Bronchial epithelial cell (primary cell): ENCODE results near the gene TPX2. TPM values are rescaled to one million over a fixed set of nuclear protein-coding genes. Genes with fewer than 3 reads are reported as not detected.

Experiments
- DNase-seq: peaks from one replicate; pipeline ENCODE4 v3.0.0-alpha.2; 2010; ENCODE audit warnings: low read depth
- FAIRE-seq: peaks from 2 replicates; lab custom pipeline; 2011; peaks lifted over from hg19 to GRCh38; lab: Jason Lieb, UNC
- H3K27me3 ChIP-seq: 2 replicates; pipeline ENCODE4 v1.5.1; 2011; ENCODE audit warnings: low read length; ENCODE audit not compliant: control insufficient read depth, insufficient read depth
- H3K36me3 ChIP-seq: 2 replicates; pipeline ENCODE4 v1.5.1; 2011; ENCODE audit warnings: low read length; ENCODE audit not compliant: control insufficient read depth, insufficient read depth
- H3K4me3 ChIP-seq: 2 replicates; pipeline ENCODE4 v1.5.1; 2011; ENCODE audit warnings: mild to moderate bottlenecking, low read depth, low read length, control low read depth
- CTCF ChIP-seq: IDR thresholded peaks from 2 replicates; pipeline ENCODE4 v1.5.1; 2011; ENCODE audit warnings: mild to moderate bottlenecking, moderate library complexity, low read length, control low read depth, inconsistent platforms; ENCODE audit not compliant: insufficient read depth, severe bottlenecking
- total RNA-seq: library from RNA; depleted of rRNA; stranded (reverse); fragments of >200 nt; gene quantifications from 2 replicates; pipeline ENCODE4 v1.2.1, GENCODE V29; 2014

Gene TPX2
- total RNA-seq, result 1.3 and 1.8 TPM in 2 replicates

GRCh38 chr20:31738729-31739549 lies at the start of gene TPX2:
Gene TPX2, plus strand, starts transcription at chr20:31739290. Its CDS starts 18,187 bp downstream, at chr20:31757477.
- Histone ChIP-seq H3K36me3 (no peaks in the 10 kb centered on the region), H3K4me3 (peak within 1 kb of the TSS; percentile 70), H3K27me3 (no peaks in the 10 kb centered on the region)
- FAIRE-seq (no peak), DNase-seq (peak; percentile 95)
- TF ChIP-seq CTCF, result peak; percentile 36

- H3K27me3 ChIP-seq, result no peaks in the 10 kb centered on the region
- no peak for FAIRE-seq
- TF ChIP-seq CTCF, result no peak
- peaks cover 8% of the 10 kb centered on the region for H3K36me3 ChIP-seq
- H3K4me3 ChIP-seq, result no peak overlapping the region
- DNase-seq, result no peak
Observed at GRCh38 chr20:31690124-31690666, 48.9 kb upstream of the TPX2 start.

- Histone ChIP-seq H3K4me3 (no peak overlapping the region), H3K27me3 (no peaks in the 10 kb centered on the region), H3K36me3 (peaks cover 13% of the 10 kb centered on the region)
- no peak for DNase-seq
- TF ChIP-seq CTCF, result no peak
- FAIRE-seq, result no peak
Observed at GRCh38 chr20:31691646-31692275, 47.3 kb upstream of the TPX2 start.

GRCh38 chr20:31693402-31693801 lies 45.7 kb upstream of the TPX2 start:
- H3K36me3 ChIP-seq, result peaks cover 13% of the 10 kb centered on the region
- no peak for TF ChIP-seq CTCF
- no peak for DNase-seq
- no peak overlapping the region for H3K4me3 ChIP-seq
- FAIRE-seq, result no peak
- no peaks in the 10 kb centered on the region for H3K27me3 ChIP-seq

- DNase-seq (no peak), FAIRE-seq (no peak)
- peaks cover 15% of the 10 kb centered on the region for H3K36me3 ChIP-seq
- no peaks in the 10 kb centered on the region for H3K27me3 ChIP-seq
- no peak overlapping the region for H3K4me3 ChIP-seq
- TF ChIP-seq CTCF, result no peak
Observed at GRCh38 chr20:31693987-31694661, 45.0 kb upstream of the TPX2 start.
